BLaER1 treated with 17β-estradiol and CSF1 and Interleukin-3, amounts not matched to agents 10 nM and 100 nM (cell line): ENCODE results near the gene RAB11FIP3.
A peak's percentile ranks its signal among the peaks of the same experiment; 100 is the strongest.
"Not testable (repeated sequence)": the region's sequence is repeated elsewhere in the genome, so short reads cannot be mapped to it uniquely, and the experiment has no call there.

Source experiments
- H3K27ac ChIP-seq, 11 experiments: shearing (Covaris generic); formaldehyde crosslinking; 2 replicates each; pipeline ENCODE4 v1.8.1; 2022
- H3K27me3 ChIP-seq, 11 experiments: shearing (Covaris generic); formaldehyde crosslinking; 2 replicates each; pipeline ENCODE4 v1.8.1; 2022
- H3K36me3 ChIP-seq, 11 experiments: shearing (Covaris generic); formaldehyde crosslinking; 2 replicates each; pipeline ENCODE4 v1.8.1; 2022
- H3K4me1 ChIP-seq, 10 experiments: shearing (Covaris generic); formaldehyde crosslinking; 2 replicates each; pipeline ENCODE4 v1.8.1; 2022
- H3K4me2 ChIP-seq, 11 experiments: shearing (Covaris generic); formaldehyde crosslinking; 2 replicates each; pipeline ENCODE4 v1.8.1; 2022
- H3K4me3 ChIP-seq, 10 experiments: shearing (Covaris generic); formaldehyde crosslinking; 2 replicates each; pipeline ENCODE4 v1.8.1; 2022
- H3K9ac ChIP-seq, 11 experiments: shearing (Covaris generic); formaldehyde crosslinking; 2 replicates each; pipeline ENCODE4 v1.8.1; 2022
- H3K9me3 ChIP-seq, 11 experiments: shearing (Covaris generic); formaldehyde crosslinking; replicated peaks in 1 of 11; 2 replicates each; pipeline ENCODE4 v1.8.1; 2022
- H4K20me1 ChIP-seq, 11 experiments: shearing (Covaris generic); formaldehyde crosslinking; 2 replicates each; pipeline ENCODE4 v1.8.1; 2022
- Cebpa-rat ChIP-seq, 11 experiments: shearing (Covaris generic); IDR thresholded peaks; 2 replicates each; pipeline ENCODE4 v1.8.1; 2022

Gene RAB11FIP3

DNA sequence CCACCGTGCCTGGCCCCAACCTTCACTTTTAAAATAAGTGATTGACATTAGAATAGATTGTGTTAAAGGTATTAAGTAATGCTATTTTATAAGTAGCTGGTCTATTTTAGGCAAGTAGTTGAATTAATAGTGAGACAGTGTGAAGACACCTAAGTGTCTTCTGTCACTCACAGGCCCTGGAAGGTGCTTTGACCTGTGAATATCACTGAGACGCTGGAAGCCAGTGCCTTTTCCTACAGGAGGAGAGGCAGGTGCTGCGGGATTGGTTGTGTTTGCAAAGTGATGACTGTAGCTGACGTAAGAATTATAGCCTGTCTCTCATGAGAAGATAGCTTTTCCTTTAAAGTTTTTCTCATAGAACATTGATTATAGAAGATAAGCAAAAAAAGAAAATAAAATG is 45.0 kb downstream of the RAB11FIP3 start:
- no peak overlapping the region for H3K4me3 ChIP-seq
- H3K4me1 ChIP-seq = peaks cover 3 to 22% (median 18%) of the 10 kb centered on the region in 10 experiments; a peak in 17 of 20 replicates
- H3K27ac ChIP-seq = no peak overlapping the region
- no peak for TF ChIP-seq Cebpa-rat (IDR thresholded peaks at IDR 0.05)
- H3K9ac ChIP-seq = no peak overlapping the region
- no peaks in the 10 kb centered on the region for H3K27me3 ChIP-seq
- no peaks in the 10 kb centered on the region for H3K9me3 ChIP-seq
- peaks cover 12 to 100% (median 79%) of the 10 kb centered on the region in 11 experiments; a peak in 21 of 22 replicates for H4K20me1 ChIP-seq
- no peak overlapping the region for H3K4me2 ChIP-seq
- H3K36me3 ChIP-seq = peaks cover 20 to 71% (median 52%) of the 10 kb centered on the region in 11 experiments; a peak in 21 of 22 replicates

- Histone ChIP-seq H3K4me3 (no peak overlapping the region), H3K27me3 (no peaks in the 10 kb centered on the region), H3K27ac (no peak overlapping the region), H3K4me1 (peaks cover 0 to 15% (median 7%) of the 10 kb centered on the region in 10 experiments; a peak in 16 of 20 replicates), H3K36me3 (peaks cover 21 to 81% (median 56%) of the 10 kb centered on the region in 11 experiments; a peak in 21 of 22 replicates), H3K4me2 (no peak overlapping the region), H4K20me1 (peaks cover under 1 to 100% (median 70%) of the 10 kb centered on the region in 11 experiments; a peak in 19 of 22 replicates), H3K9me3 (no peaks in the 10 kb centered on the region), H3K9ac (no peak overlapping the region; a peak in 1 of 22 replicates)
- TF ChIP-seq Cebpa-rat (IDR thresholded peaks at IDR 0.05) = no peak
Measured at GRCh38 chr16:471353-472198, 46.1 kb downstream of the RAB11FIP3 start.

DNA sequence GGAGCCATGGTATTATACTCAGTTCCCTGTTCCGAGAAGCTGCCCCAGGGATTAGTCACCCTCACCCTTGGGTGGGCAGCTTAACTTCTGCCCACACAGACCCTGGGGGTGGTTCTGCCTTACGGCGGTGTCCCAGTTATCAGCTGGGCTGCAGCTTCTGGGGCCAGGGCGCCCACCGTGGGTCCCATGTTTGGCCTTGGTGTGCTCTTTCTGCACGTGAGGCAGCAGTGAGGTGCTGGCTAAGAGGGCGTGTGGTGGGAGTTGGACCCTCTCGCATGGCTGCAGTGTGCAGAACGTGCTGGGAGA is 46.7 kb downstream of the RAB11FIP3 start:
- Histone ChIP-seq H3K27me3 (no peaks in the 10 kb centered on the region), H3K4me2 (no peak overlapping the region), H3K27ac (no peak overlapping the region), H3K9ac (no peak overlapping the region), H3K4me1 (peaks cover 0 to 11% (median 2%) of the 10 kb centered on the region in 10 experiments; a peak in 12 of 20 replicates), H4K20me1 (peaks cover 0 to 99% (median 66%) of the 10 kb centered on the region in 11 experiments; a peak in 18 of 22 replicates), H3K4me3 (no peak overlapping the region), H3K36me3 (peaks cover 21 to 83% (median 60%) of the 10 kb centered on the region in 11 experiments; a peak in 21 of 22 replicates), H3K9me3 (no peaks in the 10 kb centered on the region)
- no peak for TF ChIP-seq Cebpa-rat (IDR thresholded peaks at IDR 0.05)

DNA sequence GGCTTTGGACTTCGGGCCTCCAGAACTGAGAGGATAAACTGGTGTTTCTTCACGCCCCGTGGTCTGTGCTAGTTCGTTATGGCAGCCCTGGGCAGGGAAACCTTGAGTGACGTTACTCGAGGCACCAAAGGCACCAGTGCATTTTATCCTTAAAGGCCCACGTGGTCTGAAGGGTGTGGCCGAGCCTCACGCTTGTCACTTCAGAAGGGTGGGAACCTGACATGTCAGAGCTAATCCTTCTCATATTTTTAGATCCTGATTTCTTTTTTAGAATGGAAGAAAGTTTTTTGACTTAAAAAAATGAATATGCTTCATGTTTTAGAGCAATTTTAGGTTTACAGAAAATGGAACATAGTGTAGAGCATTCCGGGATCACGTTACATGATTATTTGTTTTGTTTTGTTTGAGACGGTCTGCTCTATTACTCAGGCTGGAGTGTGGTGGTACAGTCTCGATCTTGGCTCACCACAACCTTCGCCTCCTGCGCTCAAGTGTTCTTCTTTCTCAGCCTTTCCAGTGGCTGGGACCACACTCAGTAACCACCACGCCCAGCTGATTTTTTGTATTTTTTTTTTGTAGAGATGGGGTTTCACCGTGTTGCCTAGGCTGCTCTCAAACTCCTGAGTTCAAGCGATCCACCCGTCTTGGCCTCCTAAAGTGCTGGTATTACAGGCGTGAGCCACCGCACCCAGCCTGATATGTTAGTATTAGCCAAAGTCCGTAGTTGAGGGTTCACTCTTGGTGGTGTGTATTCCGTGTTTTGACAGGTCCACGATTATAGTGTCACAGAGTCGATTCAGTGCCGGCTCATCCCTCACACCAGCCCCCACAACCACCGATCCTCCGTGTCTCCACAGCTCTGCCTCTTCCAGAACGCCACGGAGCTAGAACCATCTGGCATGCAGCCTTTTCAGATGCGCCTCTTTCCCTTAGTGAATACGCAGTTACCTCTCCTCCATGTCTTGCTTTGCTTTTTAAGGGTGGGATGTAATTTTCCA is 47.9 kb downstream of the RAB11FIP3 start:
- no peak overlapping the region for H3K4me3 ChIP-seq
- peaks cover 21 to 90% (median 66%) of the 10 kb centered on the region in 11 experiments; a peak in 21 of 22 replicates for H3K36me3 ChIP-seq
- H3K9me3 ChIP-seq = no peaks in the 10 kb centered on the region
- no peak overlapping the region for H3K4me2 ChIP-seq
- TF ChIP-seq Cebpa-rat (IDR thresholded peaks at IDR 0.05) = no peak
- no peak overlapping the region for H3K27ac ChIP-seq
- peaks cover 0 to 14% (median 2%) of the 10 kb centered on the region in 10 experiments; a peak in 8 of 20 replicates for H3K4me1 ChIP-seq
- H4K20me1 ChIP-seq = peaks cover 0 to 99% (median 59%) of the 10 kb centered on the region in 11 experiments; a peak in 18 of 22 replicates
- H3K9ac ChIP-seq = no peak overlapping the region; a peak in 1 of 22 replicates
- H3K27me3 ChIP-seq = no peaks in the 10 kb centered on the region

GRCh38 chr16:474420-475122 is 49.1 kb downstream of the RAB11FIP3 start:
- peaks cover 21 to 94% (median 73%) of the 10 kb centered on the region in 11 experiments; a peak in 21 of 22 replicates for H3K36me3 ChIP-seq
- H3K9me3 ChIP-seq = no peaks in the 10 kb centered on the region
- no peak for TF ChIP-seq Cebpa-rat (IDR thresholded peaks at IDR 0.05)
- H3K4me2 ChIP-seq = no peak overlapping the region
- 0 out of 22 replicates have a peak overlapping the region, but pooled peaks of 1 of the 11 experiments have one; percentile 14 for H3K9ac ChIP-seq
- no peaks in the 10 kb centered on the region for H3K27me3 ChIP-seq
- H3K27ac ChIP-seq = no peak overlapping the region; a peak in 1 of 22 replicates
- H3K4me1 ChIP-seq = peaks cover 0 to 14% (median 2%) of the 10 kb centered on the region in 10 experiments; a peak in 8 of 20 replicates
- no peak overlapping the region for H3K4me3 ChIP-seq
- H4K20me1 ChIP-seq = peaks cover 0 to 99% (median 54%) of the 10 kb centered on the region in 11 experiments; a peak in 18 of 22 replicates

DNA sequence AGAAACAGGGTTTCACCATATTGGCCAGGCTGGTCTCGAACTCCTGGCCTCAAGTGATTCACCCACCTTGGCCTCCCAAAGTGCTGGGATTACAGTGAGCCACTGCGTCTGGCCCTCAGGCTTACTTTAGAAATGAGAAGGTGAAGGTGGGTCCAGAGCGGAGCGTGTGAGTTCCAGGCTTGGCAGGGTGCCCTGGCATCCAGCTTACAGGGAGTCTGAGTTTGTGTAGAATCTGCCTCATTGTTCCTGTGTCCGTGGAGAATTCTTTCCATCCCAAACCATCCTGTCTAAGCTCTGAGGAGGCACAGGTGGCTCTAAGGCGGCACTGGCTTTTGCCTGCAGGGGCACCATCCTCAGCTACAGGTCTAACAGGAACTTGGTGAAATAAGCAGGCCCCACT is 50.6 kb downstream of the RAB11FIP3 start:
- peaks cover 0 to 14% (median 2%) of the 10 kb centered on the region in 10 experiments; a peak in 8 of 20 replicates for H3K4me1 ChIP-seq
- H3K36me3 ChIP-seq = peaks cover 22 to 89% (median 67%) of the 10 kb centered on the region in 11 experiments; a peak in 21 of 22 replicates
- peaks cover 0 to 91% (median 44%) of the 10 kb centered on the region in 11 experiments; a peak in 18 of 22 replicates for H4K20me1 ChIP-seq
- H3K4me3 ChIP-seq = no peak overlapping the region
- TF ChIP-seq Cebpa-rat (IDR thresholded peaks at IDR 0.05) = no peak
- H3K27ac ChIP-seq = no peak overlapping the region
- H3K27me3 ChIP-seq = no peaks in the 10 kb centered on the region
- no peak overlapping the region for H3K4me2 ChIP-seq
- no peak overlapping the region for H3K9ac ChIP-seq
- no peaks in the 10 kb centered on the region for H3K9me3 ChIP-seq

DNA sequence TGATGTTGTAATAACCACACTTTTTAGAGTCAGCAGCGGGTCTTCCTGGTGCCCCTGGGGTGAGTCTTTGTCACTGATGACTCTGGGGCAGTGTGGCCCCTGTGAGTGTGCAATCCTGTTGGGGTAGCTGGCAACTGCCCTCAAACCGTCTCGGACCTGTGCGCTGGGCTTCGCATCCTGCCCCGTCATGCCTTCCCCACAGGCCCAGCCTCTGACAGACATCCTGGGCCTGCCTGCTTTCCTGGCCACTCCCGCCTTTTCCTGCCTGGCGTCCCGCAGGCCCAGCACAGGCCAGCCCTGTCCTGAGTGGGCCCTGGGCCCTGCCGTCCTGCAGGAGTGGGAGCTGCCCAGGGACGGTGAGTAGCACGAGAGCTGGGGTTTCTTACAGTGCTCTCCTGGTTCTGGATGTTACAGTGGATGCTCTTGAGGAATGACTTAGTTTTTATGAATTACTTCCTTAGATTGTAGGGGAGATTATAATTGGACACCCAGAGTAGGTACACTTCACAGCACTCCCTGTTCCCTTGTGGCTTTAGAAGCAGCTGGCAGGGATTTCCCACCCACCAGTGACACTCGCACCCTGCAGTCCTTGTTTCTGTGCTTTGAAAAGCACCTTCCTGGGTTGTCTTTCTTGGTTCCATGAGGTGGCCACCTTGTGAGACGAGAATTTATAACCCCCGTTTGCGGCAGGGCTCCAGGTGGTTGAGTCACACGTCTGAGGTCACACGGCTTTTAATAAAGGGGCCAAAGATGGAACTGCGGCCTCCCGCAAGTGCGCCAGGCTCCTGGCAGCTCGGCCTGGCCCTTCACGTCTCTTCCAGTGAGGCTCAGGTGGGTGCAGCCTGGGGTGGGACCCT is 52.1 kb downstream of the RAB11FIP3 start:
- Histone ChIP-seq H3K27me3 (no peaks in the 10 kb centered on the region), H3K27ac (peak overlapping the region in 2 of 11 experiments; percentile 14 to 28; a peak in 1 of 22 replicates), H3K9ac (peak overlapping the region in 2 of 11 experiments; percentile 43 to 54; a peak in 2 of 22 replicates), H3K9me3 (no peaks in the 10 kb centered on the region), H4K20me1 (peaks cover 0 to 80% (median 33%) of the 10 kb centered on the region in 11 experiments; a peak in 17 of 22 replicates), H3K36me3 (peaks cover 15 to 85% (median 63%) of the 10 kb centered on the region in 11 experiments), H3K4me1 (peaks cover 0 to 17% (median 3%) of the 10 kb centered on the region in 10 experiments; a peak in 10 of 20 replicates), H3K4me2 (0 out of 22 replicates have a peak overlapping the region, but pooled peaks of 1 of the 11 experiments have one; percentile 18), H3K4me3 (no peak overlapping the region)
- TF ChIP-seq Cebpa-rat (IDR thresholded peaks at IDR 0.05) = no peak

DNA sequence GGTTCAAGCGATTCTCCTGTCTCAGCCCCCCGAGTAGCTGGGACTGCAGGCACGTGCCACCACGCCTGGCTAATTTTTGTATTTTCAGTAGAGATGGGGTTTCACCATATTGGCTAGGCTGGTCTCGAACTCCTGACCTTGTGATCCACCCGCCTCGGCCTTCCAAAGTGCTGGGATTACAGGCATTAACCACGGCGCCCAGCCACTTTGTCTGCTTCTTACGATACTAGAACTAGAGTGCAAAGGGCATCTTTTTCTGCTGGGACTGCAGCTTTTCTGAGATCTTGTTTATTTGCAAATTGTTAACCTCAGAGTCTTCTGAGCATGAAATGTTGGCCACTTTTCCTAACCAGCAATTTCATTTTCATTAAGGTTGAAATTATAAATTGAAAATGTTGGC is 52.8 kb downstream of the RAB11FIP3 start:
- H3K4me3 ChIP-seq, H3K9ac ChIP-seq, H3K27me3 ChIP-seq, H3K27ac ChIP-seq, H3K9me3 ChIP-seq, H3K4me2 ChIP-seq: not testable (repeated sequence)
- H3K4me1 ChIP-seq = peaks cover 0 to 25% (median 11%) of the 10 kb centered on the region in 10 experiments; a peak in 13 of 20 replicates
- H4K20me1 ChIP-seq = peaks cover 0 to 80% (median 33%) of the 10 kb centered on the region in 11 experiments; a peak in 17 of 22 replicates
- peaks cover 22 to 85% (median 64%) of the 10 kb centered on the region in 11 experiments for H3K36me3 ChIP-seq
